SK-N-SH (cell line): ENCODE results near the gene LTB4R.

ENCODE experiments used
- EZH2phosphoT487 ChIP-seq: fragments of 200-600 bp; sonication (generic); IDR thresholded peaks from 2 replicates; pipeline ENCODE4 v1.6.1; 2017; ENCODE audit warnings: low read depth, mixed run types, mild to moderate bottlenecking, antibody characterized with exemption, moderate library complexity, borderline replicate concordance
- FOSL2 ChIP-seq: IDR thresholded peaks from 2 replicates; pipeline ENCODE4 v1.4.0; 2012; ENCODE audit warnings: low read depth, mild to moderate bottlenecking, moderate library complexity, borderline replicate concordance
- FOXM1 ChIP-seq: IDR thresholded peaks from 2 replicates; pipeline ENCODE4 v1.4.0; 2012; ENCODE audit warnings: low read depth, mild to moderate bottlenecking
- GATA2 ChIP-seq: sonication (generic); formaldehyde crosslinking; IDR thresholded peaks from 2 replicates; pipeline ENCODE4 v1.5.0; 2020; ENCODE audit warnings: mild to moderate bottlenecking, missing genetic modification reagents
- NFIC ChIP-seq: IDR thresholded peaks from 2 replicates; pipeline ENCODE4 v1.4.0; 2012; ENCODE audit warnings: borderline replicate concordance
- POLR2AphosphoS5 ChIP-seq: IDR thresholded peaks from 2 replicates; pipeline ENCODE4 v1.6.1; 2012; ENCODE audit warnings: low read depth, low read length
- RAD21 ChIP-seq: IDR thresholded peaks from 2 replicates; pipeline ENCODE4 v1.6.1; 2012; ENCODE audit warnings: mild to moderate bottlenecking, low read length
- RFX5 ChIP-seq: IDR thresholded peaks from 2 replicates; pipeline ENCODE4 v1.6.1; 2012; ENCODE audit warnings: mild to moderate bottlenecking, improper control_type of control experiment, low read length
- SIN3A ChIP-seq: IDR thresholded peaks from 2 replicates; pipeline ENCODE4 v1.6.1; 2012; ENCODE audit warnings: low read depth, mild to moderate bottlenecking, low read length, moderate library complexity, borderline replicate concordance
- TAF1 ChIP-seq: IDR thresholded peaks from 2 replicates; pipeline ENCODE4 v1.6.1; 2012; ENCODE audit warnings: low read depth, mild to moderate bottlenecking, low read length, moderate library complexity, borderline replicate concordance
- TCF12 ChIP-seq: IDR thresholded peaks from 2 replicates; pipeline ENCODE4 v1.4.0; 2012
- TF ChIP-seq, protein P1 (sequence below): fragments of 150-350 bp; IDR thresholded peaks from 2 replicates; pipeline ENCODE4 v1.6.1; 2017; ENCODE audit warnings: antibody characterized with exemption, low read length, low read depth, borderline replicate concordance
- TF ChIP-seq, protein P2 (sequence below): fragments of 200-600 bp; sonication (generic); IDR thresholded peaks from 2 replicates; pipeline ENCODE4 v1.6.1; 2017; ENCODE audit warnings: antibody characterized with exemption, mild to moderate bottlenecking, moderate library complexity

DNA sequence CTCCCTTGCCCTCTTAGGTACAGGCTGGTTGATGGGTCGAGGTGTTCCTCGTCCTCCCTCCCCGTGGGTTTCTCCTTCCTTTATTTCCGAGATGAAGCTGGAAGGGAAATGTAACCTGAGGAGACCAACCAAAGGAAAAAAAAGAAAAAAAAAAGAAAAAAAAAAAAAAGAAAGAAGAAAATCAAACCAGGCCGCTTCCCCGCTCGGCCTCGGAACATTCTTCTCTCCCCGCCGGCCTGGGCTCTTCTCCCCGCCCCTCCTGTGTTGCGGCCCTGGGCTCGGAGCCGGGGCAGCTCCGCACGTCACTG lies 55.1 kb downstream of the LTB4R start:
- no peak for TF ChIP-seq FOXM1
- TF ChIP-seq EZH2phosphoT487: no peak
- TF ChIP-seq, protein P1, sequence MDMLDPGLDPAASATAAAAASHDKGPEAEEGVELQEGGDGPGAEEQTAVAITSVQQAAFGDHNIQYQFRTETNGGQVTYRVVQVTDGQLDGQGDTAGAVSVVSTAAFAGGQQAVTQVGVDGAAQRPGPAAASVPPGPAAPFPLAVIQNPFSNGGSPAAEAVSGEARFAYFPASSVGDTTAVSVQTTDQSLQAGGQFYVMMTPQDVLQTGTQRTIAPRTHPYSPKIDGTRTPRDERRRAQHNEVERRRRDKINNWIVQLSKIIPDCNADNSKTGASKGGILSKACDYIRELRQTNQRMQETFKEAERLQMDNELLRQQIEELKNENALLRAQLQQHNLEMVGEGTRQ: no peak
- no peak for TF ChIP-seq FOSL2
- no peak for TF ChIP-seq NFIC
- TF ChIP-seq POLR2AphosphoS5: no peak
- TF ChIP-seq, protein P2, sequence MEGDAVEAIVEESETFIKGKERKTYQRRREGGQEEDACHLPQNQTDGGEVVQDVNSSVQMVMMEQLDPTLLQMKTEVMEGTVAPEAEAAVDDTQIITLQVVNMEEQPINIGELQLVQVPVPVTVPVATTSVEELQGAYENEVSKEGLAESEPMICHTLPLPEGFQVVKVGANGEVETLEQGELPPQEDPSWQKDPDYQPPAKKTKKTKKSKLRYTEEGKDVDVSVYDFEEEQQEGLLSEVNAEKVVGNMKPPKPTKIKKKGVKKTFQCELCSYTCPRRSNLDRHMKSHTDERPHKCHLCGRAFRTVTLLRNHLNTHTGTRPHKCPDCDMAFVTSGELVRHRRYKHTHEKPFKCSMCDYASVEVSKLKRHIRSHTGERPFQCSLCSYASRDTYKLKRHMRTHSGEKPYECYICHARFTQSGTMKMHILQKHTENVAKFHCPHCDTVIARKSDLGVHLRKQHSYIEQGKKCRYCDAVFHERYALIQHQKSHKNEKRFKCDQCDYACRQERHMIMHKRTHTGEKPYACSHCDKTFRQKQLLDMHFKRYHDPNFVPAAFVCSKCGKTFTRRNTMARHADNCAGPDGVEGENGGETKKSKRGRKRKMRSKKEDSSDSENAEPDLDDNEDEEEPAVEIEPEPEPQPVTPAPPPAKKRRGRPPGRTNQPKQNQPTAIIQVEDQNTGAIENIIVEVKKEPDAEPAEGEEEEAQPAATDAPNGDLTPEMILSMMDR: no peak
- TF ChIP-seq TAF1: no peak
- TF ChIP-seq RFX5: no peak
- no peak for TF ChIP-seq SIN3A
- no peak for TF ChIP-seq RAD21
- no peak for TF ChIP-seq GATA2 (CRISPR knock-in tag)
- TF ChIP-seq TCF12: no peak
